Body of pancreas (tissue), 4 donors: Measurements from ENCODE around the gene UMAD1.

Experiments used
- CTCF ChIP-seq, 7 experiments: fragments of 450-650 bp in 4 of 7; fragments of 200-600 bp in 3 of 7; sonication (generic) in 3 of 7; IDR thresholded peaks; one replicate each; pipeline ENCODE4 v1.5.1; 2016 to 2019; ENCODE audit warnings: antibody characterized with exemption in 7 of 7
- POLR2A ChIP-seq, 3 donors: fragments of 450-650 bp; IDR thresholded peaks; one replicate each; pipeline ENCODE4 v1.6.1; 2016; ENCODE audit warnings: antibody characterized with exemption in 3 of 3, mild to moderate bottlenecking in 2 of 3

DNA sequence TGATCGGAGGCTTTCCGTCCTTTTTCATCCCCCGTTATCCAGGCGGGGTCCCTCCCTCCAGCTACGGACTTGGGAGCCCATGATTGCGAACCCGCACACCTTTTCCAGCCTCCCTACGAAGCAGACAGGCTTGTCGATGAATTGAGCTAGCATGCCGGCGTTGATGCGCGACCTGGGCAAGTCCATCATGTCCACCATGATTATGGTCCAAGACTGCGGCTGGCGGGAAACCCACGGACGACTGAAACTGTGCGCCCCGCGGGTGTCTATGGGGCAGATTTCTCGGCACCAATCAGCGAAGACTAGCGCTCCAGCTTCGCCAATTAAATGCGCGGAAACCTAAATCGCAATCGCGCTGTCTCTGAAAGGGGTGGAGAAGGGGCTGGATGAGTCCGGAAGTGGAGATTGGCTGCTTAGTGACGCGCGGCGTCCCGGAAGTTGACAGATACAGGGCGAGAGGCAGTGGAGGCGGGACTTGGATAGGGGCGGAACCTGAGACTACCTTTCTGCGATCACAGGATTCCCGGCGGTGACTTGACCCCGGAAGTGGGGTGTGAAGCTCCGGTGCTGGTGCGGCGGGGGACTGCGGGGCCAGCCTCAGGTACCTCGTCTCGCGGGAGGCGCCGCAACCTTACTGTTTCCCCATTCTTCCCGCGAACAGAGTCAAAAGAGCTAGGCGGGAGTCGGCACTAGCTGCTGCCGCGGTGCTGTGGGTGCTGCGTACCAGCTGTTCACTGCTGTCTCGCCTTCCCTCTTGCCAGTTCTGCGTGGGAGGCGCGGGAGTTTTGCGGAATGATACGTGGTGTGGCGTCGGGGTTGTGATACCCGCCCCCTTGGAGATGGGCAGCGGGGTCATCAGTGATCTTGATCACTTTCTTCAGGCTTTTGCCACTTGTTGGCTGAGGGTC lies at the start of gene UMAD1:
- TF ChIP-seq POLR2A (IDR thresholded peaks at IDR 0.05) (peak; percentile 91 to 98 (median 98)), CTCF (IDR thresholded peaks at IDR 0.05) (no peak)
